Peyer's patch (tissue), 4 donors: Measurements from ENCODE around the gene IFITM2. TPM values are rescaled to one million over a fixed set of nuclear protein-coding genes. Genes with fewer than 3 reads are reported as not detected.
"Not testable (repeated sequence)": the region's sequence is repeated elsewhere in the genome, so short reads cannot be mapped to it uniquely, and the experiment has no call there.

Source experiments
- DNase-seq, 3 donors: peaks; one replicate each; pipeline ENCODE4 v3.0.0-alpha.2; 2017 to 2019
- H3K27ac ChIP-seq, 4 donors: fragments of 200-600 bp; sonication (generic); one replicate each; pipeline ENCODE4 v1.5.1; 2016 to 2019
- H3K27me3 ChIP-seq, 2 donors: fragments of 200-600 bp; sonication (generic); one replicate each; pipeline ENCODE4 v1.5.1; 2019
- H3K36me3 ChIP-seq, 3 donors: fragments of 200-600 bp; sonication (generic); one replicate each; pipeline ENCODE4 v1.5.1; 2016 to 2019
- H3K4me1 ChIP-seq, 4 donors: fragments of 200-600 bp; sonication (generic); one replicate each; pipeline ENCODE4 v1.5.1; 2016 to 2019
- H3K4me3 ChIP-seq, 4 donors: fragments of 200-600 bp; sonication (generic); 1 replicate in 3 of 4; 2 replicates in 1 of 4; pipeline ENCODE4 v1.5.1; 2016 to 2019; ENCODE audit warnings: mild to moderate bottlenecking in 1 of 4
- H3K9me3 ChIP-seq, 4 donors: fragments of 200-600 bp; sonication (generic); one replicate each; pipeline ENCODE4 v1.5.1; 2016 to 2019; ENCODE audit warnings: mild to moderate bottlenecking in 1 of 4
- POLR2A ChIP-seq, 2 donors: fragments of 450-650 bp; IDR thresholded peaks; one replicate each; pipeline ENCODE4 v1.5.1; 2017; ENCODE audit warnings: antibody characterized with exemption in 2 of 2, mild to moderate bottlenecking in 2 of 2, moderate library complexity in 2 of 2
- total RNA-seq, 4 donors: library from RNA; depleted of rRNA; stranded (reverse); fragments of >200 nt; gene quantifications; one replicate each; pipeline ENCODE4 v1.1.0, GENCODE V29; 2016
- TF ChIP-seq, protein P1 (sequence below), 6 experiments: fragments of 450-650 bp in 4 of 6; fragments of 200-600 bp in 2 of 6; sonication (generic) in 1 of 6; IDR thresholded peaks; one replicate each; pipeline ENCODE4 v1.5.1; 2017 to 2019; ENCODE audit warnings: antibody characterized with exemption in 6 of 6, mild to moderate bottlenecking in 3 of 6, moderate library complexity in 1 of 6

Gene IFITM2
- total RNA-seq, 4 donors from 2014 or later: 15.6 to 98.2 (median 46.0) TPM

DNA sequence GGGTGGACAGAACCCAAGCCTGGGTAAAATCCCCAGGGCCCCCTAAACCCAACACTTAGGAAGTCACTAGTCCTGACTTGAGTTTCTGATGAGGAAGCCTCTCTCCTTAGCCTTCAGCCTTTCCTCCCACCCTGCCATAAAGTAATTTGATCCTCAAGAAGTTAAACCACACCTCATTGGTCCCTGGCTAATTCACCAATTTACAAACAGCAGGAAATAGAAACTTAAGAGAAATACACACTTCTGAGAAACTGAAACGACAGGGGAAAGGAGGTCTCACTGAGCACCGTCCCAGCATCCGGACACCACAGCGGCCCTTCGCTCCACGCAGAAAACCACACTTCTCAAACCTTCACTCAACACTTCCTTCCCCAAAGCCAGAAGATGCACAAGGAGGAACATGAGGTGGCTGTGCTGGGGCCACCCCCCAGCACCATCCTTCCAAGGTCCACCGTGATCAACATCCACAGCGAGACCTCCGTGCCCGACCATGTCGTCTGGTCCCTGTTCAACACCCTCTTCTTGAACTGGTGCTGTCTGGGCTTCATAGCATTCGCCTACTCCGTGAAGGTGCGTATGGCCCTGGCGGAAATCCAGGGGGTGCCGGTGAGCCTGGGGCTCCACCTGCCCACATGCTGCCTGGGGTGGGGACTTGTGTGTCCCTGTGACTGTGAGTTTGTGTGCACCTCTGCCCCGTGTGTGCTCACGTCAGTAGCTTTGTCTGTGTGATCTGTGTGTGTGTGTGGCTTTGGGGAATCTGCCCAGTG is 6.4 kb downstream of the IFITM2 start, which contains the start of gene IFITM1:
Gene IFITM1, plus strand, starts transcription at position 254 of the 767 bp plus-strand sequence. Its CDS starts 131 bp downstream, at position 385.
- Histone ChIP-seq H3K9me3 (no peaks in the 10 kb centered on the region), H3K36me3 (no peaks in the 10 kb centered on the region), H3K4me1 (peaks cover 0 to 56% (median 21%) of the 10 kb centered on the region in 4 donors), H3K27ac (peak within 1 kb of the TSS; percentile 83 to 94 (median 90)), H3K4me3 (peak within 1 kb of the TSS; percentile 43 to 66 (median 54)), H3K27me3 (no peaks in the 10 kb centered on the region)
- peak; percentile 69 to 88 (median 80) for DNase-seq
- TF ChIP-seq, protein P1, sequence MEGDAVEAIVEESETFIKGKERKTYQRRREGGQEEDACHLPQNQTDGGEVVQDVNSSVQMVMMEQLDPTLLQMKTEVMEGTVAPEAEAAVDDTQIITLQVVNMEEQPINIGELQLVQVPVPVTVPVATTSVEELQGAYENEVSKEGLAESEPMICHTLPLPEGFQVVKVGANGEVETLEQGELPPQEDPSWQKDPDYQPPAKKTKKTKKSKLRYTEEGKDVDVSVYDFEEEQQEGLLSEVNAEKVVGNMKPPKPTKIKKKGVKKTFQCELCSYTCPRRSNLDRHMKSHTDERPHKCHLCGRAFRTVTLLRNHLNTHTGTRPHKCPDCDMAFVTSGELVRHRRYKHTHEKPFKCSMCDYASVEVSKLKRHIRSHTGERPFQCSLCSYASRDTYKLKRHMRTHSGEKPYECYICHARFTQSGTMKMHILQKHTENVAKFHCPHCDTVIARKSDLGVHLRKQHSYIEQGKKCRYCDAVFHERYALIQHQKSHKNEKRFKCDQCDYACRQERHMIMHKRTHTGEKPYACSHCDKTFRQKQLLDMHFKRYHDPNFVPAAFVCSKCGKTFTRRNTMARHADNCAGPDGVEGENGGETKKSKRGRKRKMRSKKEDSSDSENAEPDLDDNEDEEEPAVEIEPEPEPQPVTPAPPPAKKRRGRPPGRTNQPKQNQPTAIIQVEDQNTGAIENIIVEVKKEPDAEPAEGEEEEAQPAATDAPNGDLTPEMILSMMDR (IDR thresholded peaks at IDR 0.05): no peak
- TF ChIP-seq POLR2A (IDR thresholded peaks at IDR 0.05): peak; percentile 69 to 72

DNA sequence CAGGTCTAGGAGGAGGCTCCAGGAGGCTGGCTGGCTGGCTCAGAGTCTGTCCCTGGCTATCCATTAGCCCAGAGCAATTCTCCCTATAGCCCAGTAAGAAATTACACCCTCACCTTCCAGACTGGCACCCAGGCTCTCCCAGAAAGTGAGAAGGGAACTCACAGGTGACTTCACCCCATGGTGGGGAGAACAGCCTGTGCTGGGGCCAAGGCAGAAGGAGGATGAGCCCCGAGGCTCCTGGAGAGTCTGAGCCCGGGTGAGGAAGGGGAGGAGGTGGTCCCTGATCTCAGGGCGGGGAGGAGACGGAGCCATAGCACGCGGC is 6.9 kb downstream of the IFITM2 start:
- peaks cover 0 to 50% (median 20%) of the 10 kb centered on the region in 4 donors for H3K4me1 ChIP-seq
- peak in 1 of 2 donors; percentile 35 for TF ChIP-seq POLR2A (IDR thresholded peaks at IDR 0.05)
- not testable (repeated sequence) for DNase-seq

DNA sequence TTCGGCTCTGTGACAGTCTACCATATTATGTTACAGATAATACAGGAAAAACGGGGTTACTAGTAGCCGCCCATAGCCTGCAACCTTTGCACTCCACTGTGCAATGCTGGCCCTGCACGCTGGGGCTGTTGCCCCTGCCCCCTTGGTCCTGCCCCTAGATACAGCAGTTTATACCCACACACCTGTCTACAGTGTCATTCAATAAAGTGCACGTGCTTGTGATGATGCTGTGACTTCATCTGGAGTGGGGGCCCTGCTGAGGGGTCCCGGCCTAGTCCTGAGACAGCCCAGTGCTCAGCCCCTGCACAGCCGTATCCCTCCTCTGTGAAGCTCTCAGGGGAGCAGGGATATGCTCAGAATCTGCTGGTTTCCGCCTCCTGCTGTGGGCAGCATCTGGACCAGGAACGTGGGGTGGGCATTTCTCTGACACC is 7.5 kb downstream of the IFITM2 start:
- Histone ChIP-seq H3K4me1 (peaks cover 0 to 49% (median 20%) of the 10 kb centered on the region in 4 donors), H3K27me3 (no peaks in the 10 kb centered on the region), H3K36me3 (no peaks in the 10 kb centered on the region), H3K9me3 (no peaks in the 10 kb centered on the region), H3K27ac (peak overlapping the region; percentile 83 to 94 (median 90)), H3K4me3 (peak overlapping the region; percentile 43 to 66 (median 54))
- no peak for TF ChIP-seq POLR2A (IDR thresholded peaks at IDR 0.05)
- peak in 2 of 3 donors; percentile 61 to 67 for DNase-seq

More for the DNA sequence above, 6.9 kb downstream of the IFITM2 start:
- not testable (repeated sequence) for H3K36me3 ChIP-seq, H3K9me3 ChIP-seq, H3K27me3 ChIP-seq
- H3K27ac ChIP-seq: peak overlapping the region; percentile 83 to 94 (median 90)
- H3K4me3 ChIP-seq: peak overlapping the region; percentile 43 to 66 (median 54)

DNA sequence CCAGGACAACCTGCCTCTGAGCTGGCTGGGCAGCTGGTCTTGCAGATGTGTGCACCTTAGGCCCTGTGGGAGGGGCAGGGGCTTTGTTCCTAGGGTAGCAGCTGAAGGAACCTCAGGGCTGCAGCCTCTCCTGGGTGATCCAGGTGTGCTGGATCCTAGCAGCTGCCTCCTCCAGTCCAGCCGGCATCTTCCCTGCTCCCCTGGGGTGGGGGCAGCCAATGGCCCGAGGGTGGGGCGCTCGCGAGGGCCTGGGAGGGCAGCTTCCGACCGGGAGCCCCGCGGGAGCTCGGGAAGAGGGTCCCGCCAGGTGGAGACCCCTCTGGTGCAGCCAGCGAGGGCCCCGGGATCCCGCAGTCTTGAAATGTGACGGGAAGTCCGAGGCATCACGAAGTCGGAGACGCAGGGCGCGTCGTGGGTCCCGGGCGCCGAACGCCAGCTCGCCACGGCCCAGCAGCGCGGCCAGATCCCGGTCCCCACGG is 7.9 kb downstream of the IFITM2 start:
- no peak for TF ChIP-seq POLR2A (IDR thresholded peaks at IDR 0.05)
- TF ChIP-seq, protein P1 (IDR thresholded peaks at IDR 0.05): no peak
- Histone ChIP-seq H3K36me3 (no peaks in the 10 kb centered on the region), H3K4me1 (peaks cover 0 to 49% (median 20%) of the 10 kb centered on the region in 4 donors), H3K4me3 (peak overlapping the region; percentile 43 to 66 (median 54)), H3K27me3 (no peaks in the 10 kb centered on the region), H3K9me3 (no peaks in the 10 kb centered on the region), H3K27ac (peak overlapping the region; percentile 83 to 94 (median 90))
- peak in 1 of 3 donors; percentile 48 for DNase-seq

DNA sequence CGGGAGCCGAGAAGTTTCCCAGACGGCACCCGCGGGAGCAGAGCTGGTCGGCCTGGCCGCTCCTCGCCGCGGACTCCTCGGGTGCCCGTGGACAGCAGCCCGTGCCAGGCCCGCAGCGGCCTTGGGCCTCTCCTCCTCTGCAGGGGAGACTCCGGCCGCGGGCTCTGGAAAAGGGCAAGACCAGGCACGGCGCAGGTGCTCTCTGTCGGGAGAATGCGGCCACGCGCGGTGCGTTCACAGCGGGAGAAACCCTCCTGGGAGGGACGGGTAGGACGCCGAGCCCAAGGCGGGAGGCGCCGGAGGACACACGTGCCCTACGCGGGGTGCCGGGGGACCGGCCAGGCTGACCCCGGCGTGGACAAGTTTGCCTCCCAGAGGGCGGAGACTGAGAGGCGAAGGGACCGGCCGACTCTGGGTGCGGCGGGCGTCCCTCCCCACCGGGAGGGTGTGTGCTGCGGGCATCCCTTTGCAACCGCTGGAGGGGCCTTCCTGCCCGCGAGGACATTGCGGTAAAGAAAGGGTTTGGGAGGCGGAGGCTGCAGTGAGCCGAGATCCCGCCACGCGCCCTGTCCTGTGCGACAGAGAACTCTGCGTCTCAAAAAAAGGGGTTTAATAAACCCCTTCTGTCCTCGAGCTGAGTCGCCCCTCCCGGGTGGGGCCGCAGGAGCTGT is 8.6 kb downstream of the IFITM2 start:
- no peaks in the 10 kb centered on the region for H3K9me3 ChIP-seq
- peak overlapping the region; percentile 83 to 94 (median 90) for H3K27ac ChIP-seq
- H3K27me3 ChIP-seq: no peaks in the 10 kb centered on the region
- peak overlapping the region; percentile 43 to 66 (median 54) for H3K4me3 ChIP-seq
- H3K36me3 ChIP-seq: no peaks in the 10 kb centered on the region
- peaks cover 0 to 49% (median 20%) of the 10 kb centered on the region in 4 donors for H3K4me1 ChIP-seq
- TF ChIP-seq, protein P1 (IDR thresholded peaks at IDR 0.05): no peak
- TF ChIP-seq POLR2A (IDR thresholded peaks at IDR 0.05): no peak
- peak in 2 of 3 donors; percentile 68 to 70 for DNase-seq

DNA sequence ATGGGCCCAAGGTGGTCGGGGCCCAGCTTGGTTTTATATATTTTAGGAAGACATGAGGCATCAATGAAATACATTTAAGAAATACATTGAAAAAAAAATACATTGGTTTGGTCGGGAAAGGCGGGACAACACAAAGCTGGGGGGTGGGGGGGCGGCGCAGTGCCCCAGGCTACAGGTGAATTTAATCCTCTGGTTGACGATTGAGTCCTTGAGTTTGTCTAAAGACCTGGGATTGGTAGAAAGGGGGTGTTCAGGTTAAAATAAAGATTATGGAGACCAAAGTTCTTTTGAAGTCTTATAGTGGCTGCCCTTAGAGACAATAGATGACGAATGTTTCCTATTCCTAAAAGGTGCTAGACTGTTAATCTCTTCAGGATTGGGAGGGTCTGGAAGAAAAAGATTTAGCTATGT is 9.3 kb downstream of the IFITM2 start:
- DNase-seq: no peak
- TF ChIP-seq, protein P1 (IDR thresholded peaks at IDR 0.05): no peak
- no peak for TF ChIP-seq POLR2A (IDR thresholded peaks at IDR 0.05)
- Histone ChIP-seq H3K27ac (peak overlapping the region; percentile 83 to 94 (median 90)), H3K36me3 (no peaks in the 10 kb centered on the region), H3K27me3 (no peaks in the 10 kb centered on the region), H3K4me1 (peaks cover 0 to 46% (median 17%) of the 10 kb centered on the region in 4 donors), H3K4me3 (peak overlapping the region in 3 of 4 donors; percentile 48 to 66 (median 60)), H3K9me3 (no peaks in the 10 kb centered on the region)

DNA sequence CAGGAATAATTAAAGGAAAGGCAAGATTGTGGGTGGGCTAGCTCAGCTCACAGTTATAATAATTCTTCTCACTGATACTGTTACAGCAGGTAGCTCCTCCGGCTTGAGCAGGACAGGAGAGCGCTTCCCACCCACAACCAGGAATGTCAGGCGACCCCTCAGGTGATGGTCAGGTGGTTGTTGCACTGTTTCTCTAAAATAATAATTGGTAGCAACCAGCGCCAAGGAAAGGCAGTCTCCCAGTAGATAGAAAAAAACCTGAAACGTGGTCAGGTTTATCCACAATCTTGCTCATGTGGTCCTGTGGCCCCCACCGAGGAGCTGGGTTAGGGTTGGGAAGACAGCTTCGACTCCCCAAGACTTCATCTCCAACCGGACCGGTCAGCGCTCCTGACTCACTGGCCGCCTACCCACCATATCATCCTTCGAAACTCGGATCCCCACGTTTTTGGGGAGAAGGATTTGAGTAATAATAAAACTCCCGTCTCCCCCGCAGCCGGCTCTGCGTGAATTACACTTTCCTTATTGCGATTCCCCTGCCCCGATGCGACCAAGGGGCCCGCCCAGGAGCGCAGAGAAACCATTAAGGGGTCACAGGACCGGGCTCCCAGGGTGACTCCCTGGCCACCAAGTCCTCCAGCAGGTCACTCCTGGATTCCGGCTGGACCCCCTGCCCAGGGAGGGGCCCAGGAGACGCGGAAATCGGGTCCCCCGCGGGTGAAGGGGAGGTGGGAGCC is 10.2 kb downstream of the IFITM2 start:
- H3K4me1 ChIP-seq: peaks cover 0 to 36% (median 11%) of the 10 kb centered on the region in 4 donors
- H3K27ac ChIP-seq: peak overlapping the region; percentile 83 to 94 (median 90)
- DNase-seq: peak in 1 of 3 donors; percentile 45
- not testable (repeated sequence) for H3K27me3 ChIP-seq, H3K36me3 ChIP-seq, H3K9me3 ChIP-seq
- peak overlapping the region in 3 of 4 donors; percentile 20 to 41 (median 35) for H3K4me3 ChIP-seq

DNA sequence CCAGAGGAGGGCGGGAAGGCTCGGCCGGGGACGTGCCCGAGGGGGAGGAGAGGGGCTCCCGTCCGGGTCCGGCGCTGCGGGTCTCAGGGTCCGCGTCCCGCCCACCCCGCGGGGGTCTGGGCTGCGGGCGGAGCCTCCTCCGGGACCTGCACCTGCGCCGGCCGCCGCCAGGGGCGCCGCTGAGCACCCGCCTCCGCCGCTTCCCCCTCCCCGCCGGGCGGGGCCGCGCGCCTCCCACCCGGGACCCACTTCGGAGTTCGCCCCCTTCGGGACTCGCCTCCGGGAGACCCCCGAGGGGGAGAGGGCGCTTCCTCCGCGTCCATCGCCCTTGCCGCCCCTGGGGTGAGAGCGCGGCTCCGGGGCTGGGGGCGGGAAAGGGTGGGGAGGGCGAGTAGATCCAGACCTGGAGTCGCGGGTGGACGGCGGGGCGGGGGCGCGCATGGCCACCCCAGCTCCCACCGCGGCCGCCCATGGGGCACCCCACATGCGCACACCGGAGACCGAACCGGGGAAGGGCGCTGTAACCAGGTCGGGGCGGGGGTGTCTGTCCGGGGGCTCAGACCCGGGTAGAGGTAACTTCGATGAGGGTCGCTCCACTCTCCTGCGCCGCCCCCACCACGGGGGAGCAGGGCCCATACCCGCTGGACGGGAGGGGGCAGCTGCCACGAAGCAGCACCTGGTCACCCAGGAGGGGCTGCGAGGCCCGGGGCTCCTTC is 10.9 kb downstream of the IFITM2 start:
- Histone ChIP-seq H3K4me1 (peaks cover 0 to 29% (median 3%) of the 10 kb centered on the region in 4 donors), H3K4me3 (peak overlapping the region; percentile 46 to 63 (median 54)), H3K27ac (peak overlapping the region; percentile 80 to 96 (median 94))
- H3K36me3 ChIP-seq, H3K9me3 ChIP-seq, H3K27me3 ChIP-seq: not testable (repeated sequence)
- DNase-seq: peak in 1 of 3 donors; percentile 45
